HG03280 (cell line): ENCODE measurements around the gene SPECC1.
"Not testable (repeated sequence)": the region's sequence is repeated elsewhere in the genome, so short reads cannot be mapped to it uniquely, and the experiment has no call there.

Experiments
- ATAC-seq: cut with Tn5 transposase; IDR thresholded peaks from one replicate; pipeline ENCODE4 v1.9.1; 2021; ENCODE audit warnings: mild to moderate bottlenecking, moderate library complexity; ENCODE audit not compliant: unreplicated experiment

Gene SPECC1

DNA sequence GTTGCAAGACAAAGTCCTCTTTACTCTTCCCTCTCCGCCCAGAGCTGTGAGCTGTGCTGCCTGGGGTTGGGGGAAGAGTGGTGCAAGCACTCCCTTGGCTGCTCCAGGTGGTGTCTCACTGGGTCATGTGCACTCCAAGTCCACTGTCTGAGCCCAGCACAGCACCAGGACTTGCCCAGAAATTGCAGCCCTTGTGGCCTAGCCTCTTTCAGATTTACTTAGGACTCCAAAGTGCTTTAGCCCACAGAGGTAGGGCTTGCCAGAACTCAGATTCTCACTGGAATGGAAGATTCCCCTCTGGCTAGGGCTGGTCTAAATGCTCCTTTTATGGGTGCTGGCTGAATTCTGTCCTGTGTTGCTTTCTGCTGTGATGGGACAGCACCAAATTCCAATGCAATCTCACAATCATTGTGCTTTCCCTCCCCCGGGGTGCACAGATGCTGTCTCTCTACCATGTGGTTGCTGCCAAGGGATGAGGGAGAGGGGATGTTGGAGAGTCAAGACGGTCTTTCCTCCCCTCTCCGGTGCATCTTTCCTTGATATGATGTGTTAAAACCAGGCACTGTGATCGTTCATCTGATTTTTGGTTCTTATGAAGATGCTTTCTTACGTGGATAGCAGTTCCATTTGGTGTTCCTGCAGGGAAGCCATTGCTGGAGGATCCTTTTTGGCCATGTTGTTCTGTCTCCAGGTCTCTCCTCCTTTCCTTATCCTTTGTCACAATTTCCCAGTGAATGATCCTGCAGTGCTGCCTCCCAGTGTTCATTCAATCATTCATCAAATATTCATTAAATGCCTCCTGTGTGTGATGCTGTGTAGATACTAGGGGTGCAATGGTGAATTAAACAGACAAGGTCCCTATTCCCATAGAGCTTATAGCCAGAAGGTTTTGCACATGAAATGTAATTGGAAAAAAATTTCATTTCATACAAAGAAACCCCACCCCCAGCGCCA lies 216.3 kb downstream of the SPECC1 start:
- ATAC-seq = no peak

- ATAC-seq = peak; percentile 51
Observed at GRCh38 chr17:20226814-20227482, 217.8 kb downstream of the SPECC1 start.

DNA sequence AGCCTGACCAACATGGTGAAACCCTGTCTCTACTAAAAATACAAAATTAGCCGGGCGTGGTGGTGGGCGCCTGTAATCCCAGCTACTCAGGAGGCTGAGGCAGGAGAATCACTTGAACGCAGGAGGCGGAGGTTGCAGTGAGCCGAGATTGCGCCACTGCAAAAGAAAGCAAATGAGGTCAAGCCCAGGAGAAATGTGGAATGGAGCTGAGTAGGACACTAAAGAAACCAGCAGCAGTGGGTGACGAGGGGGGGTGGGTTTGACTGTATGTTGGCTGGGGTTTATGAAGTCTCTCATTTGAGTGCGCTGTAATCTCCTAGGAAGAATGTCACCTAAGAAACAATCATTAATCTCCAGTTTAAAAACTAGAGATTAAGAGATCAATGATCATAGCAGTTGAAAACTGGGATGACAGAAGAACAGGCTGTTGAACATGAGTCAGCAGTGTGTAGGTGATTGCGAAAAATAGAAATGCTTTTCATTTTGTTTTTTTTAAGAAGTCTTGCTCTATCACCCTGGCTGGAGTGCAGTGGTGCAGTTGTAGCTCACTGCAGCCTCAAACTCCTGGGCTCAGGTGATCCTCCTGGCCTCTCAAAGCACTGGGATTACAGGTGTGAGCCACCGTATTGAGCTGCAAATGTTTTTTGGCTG lies 218.7 kb downstream of the SPECC1 start:
- not testable (repeated sequence) for ATAC-seq

GRCh38 chr17:20228410-20228809 lies 219.3 kb downstream of the SPECC1 start:
- ATAC-seq = no peak

GRCh38 chr17:20228860-20229259 lies 219.7 kb downstream of the SPECC1 start:
- ATAC-seq = no peak

DNA sequence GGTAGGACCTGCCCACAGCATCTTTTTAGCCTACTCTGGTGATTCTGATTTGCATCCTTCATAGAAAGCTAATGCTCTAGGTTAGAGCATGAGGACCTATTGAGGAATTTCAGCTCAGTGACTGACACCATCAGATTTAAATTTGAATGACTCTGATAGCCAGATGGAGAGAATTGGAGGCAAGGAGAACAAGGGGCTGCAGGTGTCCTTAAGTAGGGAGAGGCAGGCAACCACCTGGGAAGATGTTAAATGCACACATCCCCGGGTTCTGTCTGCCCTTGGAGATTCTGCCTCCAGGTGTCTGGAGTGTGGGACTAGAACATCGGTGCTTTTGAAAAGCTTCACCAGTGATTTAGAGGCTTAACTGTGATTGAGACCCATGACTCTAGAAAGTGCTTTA lies 221.8 kb downstream of the SPECC1 start:
- ATAC-seq = no peak

DNA sequence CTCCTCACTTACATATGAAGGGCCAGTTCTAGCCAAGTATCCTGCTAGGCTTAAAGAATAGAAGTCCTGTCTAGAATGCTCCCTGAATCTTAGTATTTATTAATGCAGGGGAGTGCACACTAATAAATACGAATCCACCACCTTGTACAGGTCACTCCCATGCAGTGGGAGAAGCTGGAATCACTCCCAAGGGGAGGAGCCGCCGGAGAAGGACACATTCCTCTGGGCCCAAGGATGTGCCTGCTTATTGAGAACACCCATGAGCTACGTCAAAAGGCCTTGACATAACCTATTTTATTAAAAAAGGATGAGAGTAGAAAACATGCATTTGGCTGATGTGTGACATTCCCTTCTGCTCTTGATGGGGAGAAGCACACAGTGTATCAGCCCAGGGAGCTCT lies 223.5 kb downstream of the SPECC1 start:
- no peak for ATAC-seq

DNA sequence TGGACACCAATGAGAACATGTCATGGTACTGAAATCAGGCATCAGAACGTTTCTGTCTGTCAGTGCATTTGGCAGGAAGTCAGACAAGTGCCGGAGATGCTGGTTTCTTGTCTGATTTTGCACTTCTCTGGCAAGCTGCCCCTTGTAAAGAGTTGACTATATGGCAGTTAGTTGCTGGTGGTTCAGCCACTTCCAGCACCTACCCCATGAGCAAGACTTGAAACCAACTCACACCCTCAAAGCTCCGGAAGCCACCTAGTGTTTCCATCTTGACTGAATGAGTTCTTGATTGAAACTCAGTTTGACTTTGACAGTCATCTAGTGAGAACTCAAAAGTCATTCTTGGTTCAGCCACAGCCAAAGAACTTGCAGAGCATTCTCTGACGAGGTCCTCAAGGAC lies 225.1 kb downstream of the SPECC1 start:
- peak; percentile 64 for ATAC-seq

- ATAC-seq = no peak
Observed at GRCh38 chr17:20235747-20236146, 226.6 kb downstream of the SPECC1 start.

DNA sequence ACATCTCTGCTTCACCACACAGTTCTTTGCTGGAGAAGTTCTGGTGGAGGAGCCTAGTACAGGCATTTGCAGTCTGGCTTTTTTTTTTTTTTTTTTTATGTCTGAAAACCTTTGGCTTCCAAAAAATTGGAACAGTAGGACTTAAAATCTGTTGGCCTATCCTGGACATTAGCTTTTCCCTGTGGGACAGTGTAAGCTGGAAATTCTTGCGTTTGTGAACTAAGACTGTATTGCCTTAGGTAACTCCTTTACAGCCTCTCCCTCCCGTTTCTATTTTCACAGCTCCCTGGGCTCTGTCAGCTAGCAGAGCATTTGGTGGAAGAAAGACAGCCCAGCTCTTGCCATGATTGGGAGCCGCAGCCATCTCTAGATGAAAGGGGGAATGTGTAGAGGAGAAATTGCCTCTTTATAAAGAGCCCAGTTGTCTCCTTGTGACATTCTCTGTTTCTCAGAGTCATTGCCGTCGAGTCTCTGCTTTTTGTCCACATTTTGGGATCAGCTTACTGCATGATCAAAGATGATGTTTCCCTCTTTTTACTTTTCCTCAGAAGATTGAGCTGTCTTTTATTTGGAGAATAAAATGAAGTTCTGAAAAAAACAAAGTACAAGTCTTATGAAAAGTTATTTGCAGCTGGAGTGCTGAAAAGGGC lies 227.5 kb downstream of the SPECC1 start:
- no peak for ATAC-seq

- not testable (repeated sequence) for ATAC-seq
Observed at GRCh38 chr17:20239776-20240175, 230.6 kb downstream of the SPECC1 start.

DNA sequence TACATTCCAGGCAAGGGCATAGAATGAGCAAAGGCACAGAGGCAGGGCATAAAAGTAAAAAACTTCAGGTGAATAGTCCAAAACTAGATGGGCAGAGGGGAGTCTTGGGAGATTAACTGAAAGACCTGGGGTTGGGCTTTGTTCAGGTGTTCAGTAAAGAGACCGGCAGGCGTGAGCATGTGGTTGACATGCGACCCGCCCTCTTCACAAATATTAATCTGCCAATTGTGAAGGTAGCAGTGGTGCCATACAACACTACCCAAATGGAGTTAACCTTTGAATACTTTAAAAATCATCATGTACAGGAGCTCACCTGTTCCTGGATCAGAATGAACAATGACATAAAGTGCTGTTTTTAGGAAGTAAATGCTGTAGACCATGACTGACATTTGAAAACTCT lies 232.7 kb downstream of the SPECC1 start:
- ATAC-seq = no peak

GRCh38 chr17:20242271-20242670 lies 233.1 kb downstream of the SPECC1 start:
- no peak for ATAC-seq

DNA sequence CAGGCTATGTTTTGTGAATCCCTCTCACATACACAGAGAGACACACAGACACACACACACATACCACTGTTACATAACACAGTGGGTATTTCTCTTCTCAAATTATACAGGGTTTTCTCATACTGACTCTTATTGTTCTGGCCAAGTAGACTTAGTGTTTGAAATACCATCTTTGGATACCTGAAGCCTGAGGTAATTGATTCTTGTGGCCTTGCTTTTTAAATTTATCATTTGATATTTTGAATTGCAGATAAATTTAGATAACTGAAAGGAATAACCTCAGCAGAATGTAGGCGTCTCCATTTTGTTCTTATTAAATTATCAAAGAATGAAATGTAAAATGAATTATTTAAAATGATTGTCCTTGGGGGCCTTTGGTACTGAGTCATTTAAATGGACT lies 234.4 kb downstream of the SPECC1 start:
- no peak for ATAC-seq

GRCh38 chr17:20244671-20245070 lies 235.5 kb downstream of the SPECC1 start:
- ATAC-seq = no peak

GRCh38 chr17:20246692-20247091 lies 237.5 kb downstream of the SPECC1 start:
- no peak for ATAC-seq

DNA sequence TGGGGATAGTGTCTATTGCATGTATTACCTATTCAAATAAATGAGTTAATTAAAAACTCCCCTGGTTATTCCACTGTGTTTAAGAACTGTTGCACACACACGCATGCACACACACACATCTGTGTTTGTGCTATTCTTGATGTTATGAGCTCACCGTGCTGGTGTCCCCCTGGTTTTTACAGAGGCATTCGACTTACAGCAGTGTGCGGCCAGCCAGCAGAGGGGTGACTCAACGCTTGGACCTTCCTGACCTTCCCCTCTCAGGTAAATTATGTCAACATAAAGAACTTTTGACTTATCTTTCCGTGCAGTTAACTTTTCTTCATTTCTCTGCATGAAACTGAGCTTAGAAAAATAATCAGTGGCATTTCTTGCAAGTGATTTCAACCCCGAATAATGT lies 244.2 kb downstream of the SPECC1 start:
- no peak for ATAC-seq

GRCh38 chr17:20254541-20254940 lies 245.4 kb downstream of the SPECC1 start:
- no peak for ATAC-seq

GRCh38 chr17:20256144-20256543 lies 247.0 kb downstream of the SPECC1 start:
- no peak for ATAC-seq

GRCh38 chr17:20257008-20257407 lies 247.8 kb downstream of the SPECC1 start:
- ATAC-seq = no peak

DNA sequence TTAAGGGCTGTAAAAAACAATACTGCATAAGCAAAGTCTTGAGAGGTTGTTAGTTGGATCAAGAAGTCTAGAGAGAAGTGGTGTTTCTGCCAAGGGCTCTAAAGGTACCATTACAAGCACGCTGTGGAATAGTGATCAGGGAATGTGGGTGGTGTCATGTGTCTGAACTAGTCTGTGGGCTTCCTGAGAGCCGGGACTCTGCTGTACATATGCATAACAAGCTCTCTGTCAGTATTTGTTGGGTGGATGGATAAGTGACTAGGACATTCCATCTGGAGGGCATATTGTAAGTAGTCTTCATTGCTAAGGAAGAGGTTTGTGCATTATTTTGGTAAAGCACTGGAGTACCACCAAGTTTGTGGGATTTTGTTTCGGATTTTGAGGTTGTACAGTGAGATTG lies 248.6 kb downstream of the SPECC1 start:
- ATAC-seq = no peak
